HS-27A (cell line): ENCODE measurements around the gene PMEPA1.

Source experiments
- DNase-seq: peaks from one replicate; pipeline ENCODE4 v3.0.0-alpha.2; 2012; ENCODE audit warnings: low read depth, missing footprints

PMEPA1 gene

DNA sequence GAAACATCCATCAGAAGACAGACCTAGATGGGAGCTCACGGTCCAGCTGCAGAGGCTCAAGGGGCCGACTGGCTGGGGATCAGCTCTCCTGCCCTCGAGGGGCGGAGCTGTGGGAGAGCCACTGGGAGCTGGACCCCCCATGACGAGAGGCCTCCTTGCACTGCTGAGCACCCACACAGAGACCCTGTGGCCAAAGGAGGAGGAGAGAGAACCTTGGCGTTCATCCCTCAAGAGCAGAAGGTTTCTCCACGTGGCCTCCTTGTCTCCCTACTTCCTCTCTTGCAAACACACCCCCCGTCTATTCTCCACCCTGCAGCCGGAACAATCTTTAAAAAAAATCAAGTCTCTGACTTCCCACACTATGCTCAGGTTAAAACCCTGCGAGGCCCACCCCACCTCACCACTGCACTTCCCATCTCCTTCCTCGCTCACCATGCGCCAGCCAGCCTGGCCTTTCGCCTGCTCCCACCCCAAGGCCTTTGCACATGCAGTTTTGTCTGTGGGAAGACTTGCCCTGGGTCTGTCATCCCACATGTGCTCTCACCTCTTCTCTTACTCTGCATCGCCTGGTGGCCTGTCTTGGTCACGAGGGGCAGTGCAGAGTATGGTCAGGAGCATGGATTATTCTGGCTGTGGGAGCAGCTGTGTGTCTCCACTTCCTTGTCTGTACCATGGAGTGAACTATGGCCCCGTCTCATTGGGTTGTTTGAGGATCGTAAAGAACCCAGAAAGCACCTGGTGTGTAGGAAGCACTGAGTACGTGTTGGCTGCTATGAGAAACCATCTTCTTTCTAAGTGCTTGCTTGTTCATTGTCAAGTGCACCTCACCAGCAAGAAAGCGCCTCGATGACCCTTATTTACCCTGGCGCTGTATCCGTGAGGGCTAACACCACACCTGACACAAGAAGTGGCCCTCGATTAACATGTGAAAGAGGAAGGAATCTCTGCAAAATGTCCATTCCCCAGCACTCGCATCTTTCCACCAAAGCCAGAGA, 32.9 kb downstream of the PMEPA1 start:
- no peak for DNase-seq

DNA sequence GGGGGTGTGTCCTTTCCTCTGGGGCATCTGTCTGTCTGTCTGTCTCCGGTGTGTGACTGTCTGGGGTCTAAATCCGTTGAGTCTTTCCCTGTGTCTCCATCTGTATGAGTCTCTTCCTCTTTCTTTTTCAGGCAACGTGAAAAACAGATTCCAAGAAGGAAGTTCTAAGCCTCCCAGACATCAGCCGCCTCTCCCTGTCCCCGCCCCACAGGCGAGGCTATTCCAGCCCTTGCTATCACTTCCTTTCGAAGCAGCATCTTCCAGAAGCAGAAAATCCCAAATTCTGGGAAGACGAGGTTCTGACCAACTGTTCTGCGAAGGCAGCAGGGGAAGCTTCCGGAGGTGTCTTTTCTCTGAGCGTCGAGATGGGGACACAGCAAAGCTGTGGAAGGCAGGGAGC, 34.0 kb downstream of the PMEPA1 start:
- DNase-seq, result no peak

DNA sequence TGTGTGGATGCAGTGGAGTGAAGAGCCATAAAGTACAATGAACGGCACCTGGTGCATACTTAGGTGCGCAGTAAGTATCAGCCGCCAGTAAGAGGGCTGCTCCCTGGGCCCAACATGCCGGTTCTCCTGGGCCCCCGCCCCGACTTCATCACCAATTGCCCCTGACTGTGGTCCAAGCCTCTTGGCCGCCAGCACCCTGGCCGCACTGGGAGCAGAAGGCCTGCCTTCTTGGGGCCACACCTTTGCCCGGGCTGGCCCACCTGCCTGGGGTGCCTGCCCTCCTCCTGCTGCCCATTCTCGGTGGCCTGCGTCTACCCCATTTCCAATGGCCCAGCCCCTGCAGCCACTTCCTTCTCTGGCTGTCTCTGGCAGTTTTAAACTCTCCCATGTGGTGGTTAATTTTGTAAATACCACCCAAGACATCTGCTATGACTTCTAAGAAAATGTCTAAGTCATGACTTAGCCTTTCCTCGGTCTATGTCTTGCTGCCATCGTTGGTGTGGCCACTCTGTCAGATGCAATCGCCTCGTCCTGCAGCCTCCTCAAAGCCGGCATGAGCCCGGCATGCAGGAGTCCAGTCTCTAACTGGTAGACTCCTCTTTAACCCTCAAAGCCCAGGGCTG, 36.8 kb downstream of the PMEPA1 start:
- DNase-seq, result no peak

DNA sequence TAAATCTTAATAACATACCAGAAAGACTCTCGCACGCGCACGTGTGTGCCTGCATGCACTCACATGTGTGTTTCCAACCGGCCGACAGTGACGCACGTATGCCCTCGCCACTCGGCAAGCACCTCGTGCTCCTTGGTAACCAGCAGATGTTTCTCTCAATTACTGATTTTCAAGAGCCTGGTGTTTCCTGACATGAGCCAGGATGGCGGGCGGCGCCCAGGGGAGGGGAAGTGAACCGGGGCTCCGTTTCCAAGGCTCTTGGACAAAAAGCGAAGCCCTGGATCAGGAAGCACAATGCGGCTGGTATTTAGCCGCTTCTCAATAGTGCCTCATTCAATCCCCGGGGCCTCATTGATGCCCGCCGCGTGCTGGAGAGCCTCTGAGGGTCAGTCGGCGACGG, 37.7 kb downstream of the PMEPA1 start:
- no peak for DNase-seq

DNA sequence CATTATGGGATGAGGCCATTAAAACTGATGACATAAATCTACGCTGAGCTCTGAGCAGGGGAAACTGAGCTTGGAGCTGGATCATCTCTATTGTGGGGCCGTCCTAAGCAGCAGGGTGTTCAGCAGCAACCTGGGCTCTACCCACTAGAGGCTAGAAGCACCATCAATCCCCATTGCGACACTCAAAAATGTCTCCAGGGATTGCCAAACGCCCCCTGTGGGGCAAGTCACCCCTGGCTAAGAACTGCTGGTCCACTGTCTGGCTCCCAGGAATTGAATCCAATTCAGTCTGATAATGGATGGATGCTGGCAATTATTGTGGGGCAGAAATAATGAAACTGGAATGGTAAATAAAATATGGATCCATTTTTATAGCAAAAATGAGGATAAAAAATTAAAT, 38.2 kb downstream of the PMEPA1 start:
- no peak for DNase-seq

DNA sequence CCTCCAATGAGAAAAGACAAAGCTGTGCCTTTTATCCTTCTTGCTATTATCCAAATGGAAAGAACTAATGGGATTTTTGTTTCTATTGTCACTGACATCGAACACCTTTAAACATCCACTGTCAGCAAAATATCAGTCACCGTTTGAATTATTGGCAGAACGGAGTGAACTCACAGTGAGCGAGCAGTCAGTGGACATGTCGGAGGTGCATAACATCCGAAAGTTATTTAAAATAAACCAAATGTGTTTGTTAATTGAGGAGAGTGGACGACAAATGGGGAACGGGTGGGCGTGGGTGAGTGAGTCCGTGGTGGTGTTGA, 38.8 kb downstream of the PMEPA1 start:
- DNase-seq, result no peak

DNA sequence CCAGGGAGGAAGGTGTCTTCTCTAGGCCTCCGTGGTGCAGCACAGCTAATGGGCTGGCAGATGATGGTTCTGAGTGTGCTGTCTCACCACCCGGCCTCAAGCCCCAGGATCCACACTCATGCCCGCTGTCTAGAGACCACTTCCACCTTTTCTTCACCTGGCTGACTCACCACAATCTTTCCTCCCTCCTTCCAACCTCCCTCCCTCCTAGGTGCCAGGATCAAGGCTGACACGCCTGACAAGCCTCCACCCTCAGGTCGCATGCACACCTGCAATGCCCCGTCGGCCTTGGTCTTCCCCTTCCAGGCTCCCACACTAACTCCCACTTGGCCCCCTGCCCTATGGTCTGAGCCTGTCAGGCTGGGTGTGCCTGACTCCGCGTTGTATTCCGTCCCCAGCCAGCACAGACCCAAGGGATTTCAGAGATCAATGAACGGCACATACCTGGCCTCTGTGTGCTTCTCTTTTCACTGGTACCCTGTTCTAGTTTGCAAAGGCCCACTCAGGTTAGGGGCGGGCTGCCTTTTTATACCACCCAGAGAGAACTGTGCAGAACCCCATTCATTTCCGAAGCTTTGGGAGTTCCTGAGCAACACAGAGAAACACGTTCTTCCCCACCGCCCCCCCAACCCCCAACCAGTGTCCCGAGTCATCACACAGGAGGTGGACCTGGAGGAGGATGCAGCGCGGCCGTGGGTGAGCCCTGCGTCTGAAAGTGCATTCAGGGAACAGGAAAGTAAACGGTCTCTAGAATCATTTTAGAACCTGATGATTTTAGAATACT, 39.3 kb downstream of the PMEPA1 start:
- no peak for DNase-seq

DNA sequence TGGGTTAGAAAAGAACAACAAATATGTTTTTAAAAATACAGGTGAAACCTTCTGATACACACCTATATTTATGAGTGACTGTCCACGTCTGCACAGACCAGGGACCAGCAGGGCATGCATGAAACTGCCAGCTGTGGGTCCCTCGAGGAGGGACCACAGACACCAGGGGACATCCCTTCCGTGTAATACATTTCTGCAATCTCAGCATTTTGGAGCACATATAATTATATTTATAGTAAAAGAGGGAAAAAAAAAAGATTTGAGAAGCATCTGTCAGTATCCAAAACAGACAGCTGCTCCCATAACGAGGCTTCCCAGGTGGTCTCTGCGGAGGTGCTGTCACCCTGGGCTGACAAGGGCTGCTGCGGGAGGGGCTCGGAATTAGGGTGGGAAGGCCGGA, 40.2 kb downstream of the PMEPA1 start:
- DNase-seq, result no peak

DNA sequence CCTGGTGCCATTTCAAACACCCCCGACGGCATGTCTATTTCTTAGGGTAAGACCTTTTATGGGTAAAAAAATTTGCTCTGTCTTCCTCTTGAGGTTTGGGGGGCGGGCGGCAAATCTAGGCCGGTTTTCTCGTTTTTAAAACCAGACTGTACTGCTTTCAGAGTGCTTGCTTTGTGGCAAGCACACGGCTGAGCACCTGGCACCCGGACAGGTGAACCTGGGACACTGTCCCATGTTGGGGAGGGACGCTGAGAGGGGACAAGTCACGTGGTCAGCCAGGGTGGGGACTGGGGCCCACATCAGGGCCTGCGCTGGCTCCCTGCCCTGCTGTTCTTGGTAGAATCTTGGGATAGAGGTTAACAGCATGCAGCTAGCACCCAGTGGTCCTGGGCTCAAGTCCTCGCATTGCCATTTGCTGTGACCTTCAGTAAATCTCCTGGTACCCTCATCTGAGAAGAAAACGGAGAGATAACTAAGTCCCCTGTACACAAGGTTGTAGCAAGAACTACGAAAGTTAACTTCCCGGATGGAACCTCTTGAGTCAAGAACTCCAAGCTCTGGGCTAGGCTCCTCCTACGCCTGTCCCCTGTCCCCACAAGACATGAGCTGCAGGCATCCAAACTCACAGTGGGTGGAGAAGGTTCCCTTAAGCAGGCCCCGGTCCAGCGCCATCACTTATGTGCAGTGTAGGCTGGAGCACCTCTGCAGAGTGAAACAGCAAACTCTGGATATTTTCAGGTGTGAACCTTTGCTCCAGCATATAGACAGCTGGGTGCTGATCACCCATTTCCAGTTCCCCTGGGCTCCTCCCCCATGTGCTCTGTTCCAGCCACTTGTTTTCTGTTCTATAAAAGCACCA, 41.7 kb downstream of the PMEPA1 start:
- no peak for DNase-seq

DNA sequence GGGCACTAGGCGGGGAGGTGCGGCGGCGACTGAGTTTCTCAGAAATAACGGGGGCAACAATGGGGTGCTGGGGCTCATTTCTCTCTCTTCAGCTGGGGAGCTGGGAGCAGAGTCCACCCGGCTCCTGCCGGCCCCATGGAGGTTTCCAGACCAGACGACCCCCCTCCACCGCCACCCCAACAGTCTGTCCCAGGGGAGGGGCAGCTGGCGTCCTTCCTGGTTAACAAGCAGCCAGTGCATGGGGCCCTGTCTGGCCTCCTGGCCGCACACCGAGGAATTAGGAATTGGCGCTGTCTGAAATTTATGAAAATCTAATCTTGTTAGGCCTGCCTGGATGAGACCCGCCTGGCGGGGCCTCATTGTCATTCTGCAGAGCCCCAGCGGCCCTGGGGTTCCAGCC, 42.4 kb downstream of the PMEPA1 start:
- no peak for DNase-seq

DNA sequence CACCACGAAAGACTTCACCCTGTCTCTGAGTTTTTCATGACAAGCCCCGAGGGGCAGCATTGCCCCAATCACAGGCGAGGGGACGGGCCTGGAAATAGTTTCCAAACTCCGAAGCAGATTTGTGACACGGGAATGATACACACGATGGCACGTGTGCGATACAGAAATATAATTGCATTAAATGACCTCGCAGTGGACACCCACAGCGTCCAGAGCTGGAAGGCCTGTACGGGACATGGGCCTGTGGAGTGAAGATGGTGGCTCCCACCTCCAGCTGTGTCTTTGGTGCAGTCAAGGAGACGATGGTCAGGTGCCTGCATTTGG, 43.0 kb downstream of the PMEPA1 start:
- DNase-seq, result no peak

DNA sequence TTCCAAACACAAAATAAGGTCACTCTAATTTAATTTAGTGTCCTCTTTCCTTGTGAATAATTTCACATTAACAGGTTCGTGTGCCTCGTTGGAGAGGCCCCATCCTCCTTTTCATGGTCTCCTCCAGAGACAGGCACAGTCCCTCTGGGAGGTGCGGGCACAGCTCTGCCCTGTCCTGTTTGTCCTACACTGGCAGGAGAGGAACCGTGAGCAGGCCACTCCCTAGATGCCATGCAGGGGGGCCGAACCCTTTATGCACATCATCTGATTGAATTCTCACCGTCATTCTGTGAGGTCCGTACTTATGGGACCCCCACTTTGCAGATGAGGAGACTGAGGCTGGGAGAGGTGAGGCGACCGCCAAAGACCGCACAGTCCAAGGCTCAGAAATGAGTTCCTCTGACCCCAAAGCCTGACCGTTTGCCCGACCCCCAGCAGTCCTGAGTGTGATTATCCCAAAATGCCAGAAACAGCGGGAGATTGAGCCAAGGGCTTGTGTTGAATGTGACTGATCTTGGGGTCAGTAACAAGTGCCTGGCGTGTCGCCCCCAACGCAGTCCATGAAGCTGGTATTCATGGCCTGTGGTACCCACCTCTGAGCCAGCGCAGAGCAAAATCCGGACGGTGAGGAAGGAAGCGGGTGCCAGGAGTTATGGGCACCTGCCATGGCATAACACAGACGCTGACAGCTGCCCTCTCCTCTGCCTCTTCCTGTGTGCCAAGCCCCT, 43.5 kb downstream of the PMEPA1 start:
- no peak for DNase-seq

DNA sequence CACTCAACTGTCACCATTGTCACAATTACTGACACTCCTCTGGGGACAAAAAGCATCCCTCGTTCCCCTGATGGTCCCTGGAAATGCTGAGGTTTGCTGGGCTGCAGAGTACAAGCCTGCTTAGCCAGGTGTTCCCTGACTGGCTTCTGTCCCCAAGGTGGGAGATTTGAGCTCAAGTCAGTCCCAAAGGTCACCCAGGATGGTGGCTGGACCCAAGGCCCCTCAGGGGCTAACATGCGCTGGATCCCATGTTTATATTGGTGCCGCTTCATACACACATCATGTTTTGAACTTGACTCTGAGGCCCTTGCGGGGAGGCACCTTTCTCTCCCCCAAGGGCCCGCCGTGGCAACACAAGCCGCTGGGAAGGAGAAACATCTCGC, 44.2 kb downstream of the PMEPA1 start:
- DNase-seq, result no peak

DNA sequence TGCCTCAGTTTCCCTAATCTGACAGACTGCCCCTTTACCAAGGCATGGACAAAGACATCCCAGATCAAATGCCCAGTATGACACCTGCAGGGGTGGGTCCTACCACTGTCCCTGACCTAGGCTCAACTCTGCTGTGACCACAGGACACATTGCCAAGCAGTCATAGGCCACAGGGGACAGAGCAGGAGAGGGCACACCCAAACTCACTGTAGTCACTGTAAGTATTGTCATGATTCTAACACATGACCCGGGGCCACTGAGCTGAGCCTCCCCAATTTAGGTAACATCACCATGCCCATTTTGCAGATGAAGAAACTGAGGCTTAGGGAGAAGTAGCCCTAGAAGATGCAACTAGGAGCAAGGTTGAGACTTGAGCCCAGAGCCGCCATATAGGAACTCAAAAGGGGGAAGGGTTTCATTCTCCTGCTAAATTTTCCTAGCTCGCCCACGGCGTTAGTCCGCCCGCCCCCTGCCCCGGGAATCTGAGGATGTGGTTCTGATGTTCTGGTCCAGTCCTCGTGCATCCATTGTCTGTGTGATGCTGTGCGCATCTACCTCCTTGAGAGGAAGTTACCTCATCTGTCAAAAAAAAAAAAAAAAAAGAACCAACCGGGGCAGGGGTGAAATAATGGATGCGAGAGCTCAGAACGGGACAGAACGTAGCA, 44.8 kb downstream of the PMEPA1 start:
- no peak for DNase-seq

DNA sequence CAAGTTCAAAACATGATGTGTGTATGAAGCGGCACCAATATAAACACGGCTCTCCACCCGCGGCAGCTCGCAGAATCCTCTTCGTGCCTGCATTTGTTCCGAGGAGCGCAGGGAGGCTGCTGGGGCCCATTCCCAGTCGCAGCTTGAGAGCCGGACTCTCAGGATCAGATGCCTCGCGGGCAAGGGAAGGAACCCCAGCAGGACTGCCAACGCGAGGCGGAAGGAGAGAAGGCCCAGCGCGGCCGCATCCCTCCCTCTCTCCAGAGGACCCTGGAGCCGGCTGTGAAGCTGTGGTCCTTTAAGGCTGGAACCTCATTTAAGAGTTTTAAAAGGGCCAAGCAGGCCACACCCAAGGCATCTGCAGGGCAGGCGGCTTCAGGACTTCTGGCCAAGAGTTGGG, 45.3 kb downstream of the PMEPA1 start:
- DNase-seq, result no peak

DNA sequence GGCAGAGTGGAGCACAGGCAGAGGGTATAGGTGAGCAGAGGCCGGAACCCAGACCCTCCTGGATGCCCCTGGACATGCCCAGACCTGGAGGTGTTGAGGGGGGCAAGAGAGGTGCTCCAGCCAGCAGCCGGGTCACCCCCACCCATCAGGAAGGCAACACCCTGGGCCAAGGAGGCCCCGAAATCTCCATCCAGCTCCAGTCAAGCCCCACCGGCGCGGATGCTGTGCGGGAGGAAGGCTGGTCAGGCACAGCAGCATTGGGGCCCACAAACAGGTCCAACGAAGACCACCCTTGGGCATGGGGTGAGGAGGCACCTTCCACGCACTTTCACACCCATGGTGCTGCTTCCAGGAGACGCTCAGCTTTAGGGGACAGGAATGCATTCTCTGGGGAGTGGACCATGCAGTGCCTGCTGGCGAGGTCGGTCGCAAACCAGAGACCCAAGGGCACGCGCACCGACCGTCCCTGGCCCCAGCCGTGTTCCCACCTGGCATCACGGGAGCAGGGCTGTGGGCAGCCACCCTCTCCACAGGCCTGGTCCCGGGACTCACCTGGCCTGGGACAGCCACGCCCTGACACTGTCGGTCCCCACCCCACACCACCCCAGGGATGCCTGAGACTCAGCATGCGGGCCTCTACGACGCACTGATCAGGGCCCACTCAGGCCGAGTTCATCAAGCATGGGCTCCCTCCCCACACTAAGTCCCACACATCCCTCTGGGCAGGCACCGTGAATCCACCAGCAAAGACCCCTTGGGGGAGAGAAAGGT, 45.9 kb downstream of the PMEPA1 start:
- no peak for DNase-seq

DNA sequence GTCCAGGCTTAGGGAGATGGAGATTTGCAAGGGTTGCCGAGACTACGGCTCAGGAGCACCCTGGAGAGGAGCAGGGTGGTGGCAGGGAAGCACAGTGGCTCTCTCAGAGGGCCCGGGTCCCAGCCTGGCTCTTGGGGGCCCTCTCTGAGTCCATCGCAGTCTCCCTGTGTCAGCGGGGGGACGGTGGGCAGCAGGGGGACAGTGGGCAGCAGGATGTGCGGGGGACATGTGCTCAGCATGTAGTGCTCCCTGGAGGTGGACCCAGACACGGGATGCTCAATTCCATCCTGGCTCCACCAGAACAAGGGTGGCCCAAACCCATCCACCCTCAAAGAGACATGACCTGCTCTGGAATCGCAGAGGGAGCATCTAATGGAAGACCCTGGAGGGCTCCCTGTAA, 46.6 kb downstream of the PMEPA1 start:
- no peak for DNase-seq

DNA sequence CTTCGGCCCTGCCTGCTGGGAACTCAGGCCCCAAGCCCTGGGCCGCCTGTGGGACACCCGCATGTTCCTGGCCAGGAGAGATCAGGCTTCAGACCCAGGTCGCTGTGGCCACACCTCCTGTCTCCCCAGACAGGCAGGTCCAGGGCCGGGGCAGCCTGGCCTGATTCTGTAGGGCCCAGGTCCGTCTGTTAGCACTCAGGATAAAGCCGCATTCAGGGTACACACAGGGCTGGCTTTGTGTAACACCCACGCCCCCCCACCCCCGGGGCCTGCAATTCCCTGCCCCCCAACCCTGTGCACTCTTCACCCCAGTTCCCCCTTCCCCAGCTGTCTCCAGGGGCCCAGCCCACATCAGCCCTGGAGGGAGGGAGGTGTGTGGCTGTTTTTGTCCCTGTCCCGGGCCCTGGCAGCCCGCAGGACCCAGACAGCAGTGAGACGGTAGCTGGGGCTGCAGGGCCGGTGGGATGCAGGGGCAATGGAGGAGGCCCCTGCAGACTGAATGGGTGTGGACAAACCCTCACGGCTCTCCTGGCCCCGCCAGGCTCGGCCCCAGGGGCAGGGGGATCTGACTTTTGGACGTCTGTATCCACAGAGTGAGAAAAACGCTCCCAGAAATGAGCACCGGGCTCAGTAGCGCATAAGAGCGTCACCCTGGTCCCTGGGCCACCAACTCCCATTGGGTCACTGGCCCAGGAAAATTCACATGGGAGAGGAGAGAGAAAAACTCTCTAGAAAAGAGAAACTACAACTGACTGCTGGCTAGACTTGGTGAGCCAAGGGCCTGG, 47.2 kb downstream of the PMEPA1 start:
- DNase-seq, result no peak

DNA sequence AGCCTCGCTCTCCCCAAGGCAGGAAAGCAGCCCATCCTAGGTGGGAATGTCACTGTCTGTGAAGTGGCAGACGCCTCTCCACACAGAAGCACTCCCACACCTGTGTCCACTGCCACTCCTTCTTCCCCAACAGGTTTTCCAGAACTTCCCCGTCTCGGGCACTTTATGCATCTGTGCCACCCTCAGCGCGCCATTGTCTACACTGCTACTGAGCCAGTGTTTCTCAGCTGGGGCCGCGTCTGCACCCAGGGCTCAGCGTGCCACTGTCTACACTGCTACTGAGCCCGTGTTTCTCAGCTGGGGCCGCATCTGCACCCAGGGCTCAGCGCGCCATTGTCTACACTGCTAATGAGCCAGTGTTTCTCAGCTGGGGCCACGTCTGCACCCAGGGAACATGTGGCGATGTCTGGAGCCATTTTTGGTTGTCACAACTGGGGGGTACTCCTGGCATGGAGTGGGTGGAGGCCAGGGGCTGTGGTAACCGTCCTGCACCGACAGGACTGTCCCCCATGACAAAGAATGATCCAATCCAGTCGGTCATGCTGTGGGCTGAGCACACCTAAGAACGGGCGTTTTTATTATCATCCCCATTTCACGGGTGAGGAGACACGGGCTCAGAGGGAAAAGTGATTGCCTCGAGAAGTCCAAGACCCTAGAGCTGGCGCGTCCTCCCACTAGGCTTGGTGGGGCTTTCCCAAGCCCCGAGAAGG, 47.9 kb downstream of the PMEPA1 start:
- no peak for DNase-seq
